Neural cell (in vitro differentiated cells): ENCODE measurements around the gene SMIM38. TPM values are rescaled to one million over a fixed set of nuclear protein-coding genes. Genes with fewer than 3 reads are reported as not detected.

Source experiments
- H2AFZ ChIP-seq: fragments of 200-600, 300-800 bp; sonication (generic), shearing (Covaris generic); 2 replicates; pipeline ENCODE4 v1.6.0; 2014; ENCODE audit warnings: low read depth, mild to moderate bottlenecking, antibody characterized with exemption, low read length, moderate library complexity
- H3F3A ChIP-seq: fragments of 200-600 bp; shearing (Covaris generic); 2 replicates; pipeline ENCODE4 v1.6.1; 2016; ENCODE audit warnings: mild to moderate bottlenecking, moderate library complexity, mixed read lengths, antibody characterized with exemption, low read length; ENCODE audit not compliant: insufficient read depth, poor library complexity, severe bottlenecking
- H3K27ac ChIP-seq: fragments of 200-600, 300-800 bp; sonication (generic), shearing (Covaris generic); 2 replicates; pipeline ENCODE4 v1.5.1; 2014; ENCODE audit warnings: mild to moderate bottlenecking, low read length, moderate library complexity
- H3K27me3 ChIP-seq: fragments of 300-800, 200-600 bp; sonication (generic), shearing (Covaris generic); 2 replicates; pipeline ENCODE4 v1.6.0; 2014; ENCODE audit warnings: mild to moderate bottlenecking, low read depth, low read length, moderate library complexity; ENCODE audit not compliant: insufficient read depth
- H3K36me3 ChIP-seq: fragments of 300-800, 200-600 bp; sonication (generic), shearing (Covaris generic); 2 replicates; pipeline ENCODE4 v1.5.1; 2014; ENCODE audit warnings: mild to moderate bottlenecking, antibody characterized with exemption, low read length, moderate library complexity; ENCODE audit not compliant: insufficient read depth
- H3K4me2 ChIP-seq: fragments of 300-800, 200-600 bp; sonication (generic), shearing (Covaris generic); 2 replicates; pipeline ENCODE4 v1.6.0; 2014; ENCODE audit warnings: mild to moderate bottlenecking, low read length
- H3K4me3 ChIP-seq: fragments of 300-800, 200-600 bp; sonication (generic), shearing (Covaris generic); 2 replicates; pipeline ENCODE4 v1.5.1; 2014; ENCODE audit warnings: mild to moderate bottlenecking, low read length, moderate library complexity
- H3K79me2 ChIP-seq: fragments of 200-600 bp; shearing (Covaris generic); replicated peaks from 2 replicates; pipeline ENCODE4 v1.6.0; 2014; ENCODE audit warnings: mild to moderate bottlenecking, low read length, moderate library complexity; ENCODE audit not compliant: insufficient read depth
- H3K9ac ChIP-seq: fragments of 300-800, 200-600 bp; sonication (generic), shearing (Covaris generic); 2 replicates; pipeline ENCODE4 v1.6.1; 2016; ENCODE audit warnings: mild to moderate bottlenecking, low read length, mixed read lengths
- H3K9me2 ChIP-seq: fragments of 200-600 bp; shearing (Covaris generic); 2 replicates; pipeline ENCODE4 v1.6.1; 2016; ENCODE audit warnings: mild to moderate bottlenecking, low read length, mixed read lengths; ENCODE audit not compliant: insufficient read depth
- H3K9me3 ChIP-seq: fragments of 200-600, 300-800 bp; sonication (generic), shearing (Covaris generic); 2 replicates; pipeline ENCODE4 v1.6.1; 2016; ENCODE audit warnings: mild to moderate bottlenecking, mixed run types, low read length, moderate library complexity, mixed read lengths
- H4K20me1 ChIP-seq: fragments of 200-600 bp; shearing (Covaris generic); 2 replicates; pipeline ENCODE4 v1.6.1; 2016; ENCODE audit warnings: mild to moderate bottlenecking, mixed run types; ENCODE audit not compliant: insufficient read depth
- EP300 ChIP-seq: fragments of 450-650 bp; conservative IDR thresholded peaks from 2 replicates; pipeline ENCODE4 v1.6.1; 2014; ENCODE audit warnings: antibody characterized with exemption, mild to moderate bottlenecking, moderate library complexity; ENCODE audit not compliant: poor library complexity, severe bottlenecking
- EZH2 ChIP-seq: fragments of 200-600, 300-800 bp; shearing (Covaris generic), sonication (generic); IDR thresholded peaks from 2 replicates; pipeline ENCODE4 v1.6.1; 2014; ENCODE audit warnings: antibody characterized with exemption, low read length, borderline replicate concordance, mild to moderate bottlenecking; ENCODE audit not compliant: insufficient read depth, poor library complexity, severe bottlenecking
- MXI1 ChIP-seq: fragments of 450-650 bp; conservative IDR thresholded peaks from 2 replicates; pipeline ENCODE4 v1.6.1; 2014; ENCODE audit warnings: antibody characterized with exemption, mild to moderate bottlenecking; ENCODE audit not compliant: poor library complexity, severe bottlenecking
- POLR2AphosphoS5 ChIP-seq: IDR thresholded peaks from 2 replicates; pipeline ENCODE4 v1.6.1; 2012
- RAD21 ChIP-seq: fragments of 450-650 bp; conservative IDR thresholded peaks from 2 replicates; pipeline ENCODE4 v1.6.1; 2014; ENCODE audit warnings: antibody characterized with exemption, mild to moderate bottlenecking, moderate library complexity
- SMC3 ChIP-seq: fragments of 450-650 bp; conservative IDR thresholded peaks from 2 replicates; pipeline ENCODE4 v1.6.1; 2014; ENCODE audit warnings: antibody characterized with exemption, mild to moderate bottlenecking, moderate library complexity; ENCODE audit not compliant: poor library complexity
- TAF1 ChIP-seq: IDR thresholded peaks from 2 replicates; pipeline ENCODE4 v1.6.1; 2012; ENCODE audit warnings: low read depth
- polyA plus RNA-seq: library from polyadenylated mRNA; depleted of rRNA; stranded (reverse); fragments of >200 nt; gene quantifications from 2 replicates; pipeline ENCODE4 v1.2.3, GENCODE V29; 2014
- TF ChIP-seq, protein P1 (sequence below): fragments of 450-650 bp; IDR thresholded peaks from 2 replicates; pipeline ENCODE4 v1.5.1; 2014; ENCODE audit warnings: antibody characterized with exemption, mild to moderate bottlenecking, moderate library complexity; ENCODE audit not compliant: poor library complexity, severe bottlenecking
- TF ChIP-seq, protein P2 (sequence below): IDR thresholded peaks from 2 replicates; pipeline ENCODE4 v1.6.1; 2012; ENCODE audit warnings: borderline replicate concordance

The SMIM38 gene
- polyA plus RNA-seq, 1 donor from 2014 or later = 1.9 TPM

DNA sequence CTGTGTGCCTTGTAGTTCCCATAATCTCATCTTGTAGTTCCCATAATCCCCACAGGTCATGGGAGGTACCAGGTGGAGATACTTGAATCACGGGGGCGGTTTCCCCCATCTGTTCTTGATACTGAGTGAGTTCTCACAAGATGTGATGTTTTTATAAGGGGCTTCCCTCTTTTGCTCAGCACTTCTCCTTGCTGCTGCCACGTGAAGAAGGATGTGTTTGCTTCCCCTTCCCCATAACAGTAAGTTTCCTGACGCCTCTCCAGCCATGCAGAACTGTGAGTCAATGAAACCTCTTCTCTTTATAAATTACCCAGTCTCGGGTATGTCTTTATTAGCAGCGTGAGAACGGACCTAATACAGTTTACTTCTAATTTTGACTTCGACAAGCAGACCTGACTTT, 14.0 kb upstream of the SMIM38 start:
- TF ChIP-seq SMC3 = no peak
- TF ChIP-seq POLR2AphosphoS5 = no peak
- no peak for TF ChIP-seq RAD21
- TF ChIP-seq, protein P1, sequence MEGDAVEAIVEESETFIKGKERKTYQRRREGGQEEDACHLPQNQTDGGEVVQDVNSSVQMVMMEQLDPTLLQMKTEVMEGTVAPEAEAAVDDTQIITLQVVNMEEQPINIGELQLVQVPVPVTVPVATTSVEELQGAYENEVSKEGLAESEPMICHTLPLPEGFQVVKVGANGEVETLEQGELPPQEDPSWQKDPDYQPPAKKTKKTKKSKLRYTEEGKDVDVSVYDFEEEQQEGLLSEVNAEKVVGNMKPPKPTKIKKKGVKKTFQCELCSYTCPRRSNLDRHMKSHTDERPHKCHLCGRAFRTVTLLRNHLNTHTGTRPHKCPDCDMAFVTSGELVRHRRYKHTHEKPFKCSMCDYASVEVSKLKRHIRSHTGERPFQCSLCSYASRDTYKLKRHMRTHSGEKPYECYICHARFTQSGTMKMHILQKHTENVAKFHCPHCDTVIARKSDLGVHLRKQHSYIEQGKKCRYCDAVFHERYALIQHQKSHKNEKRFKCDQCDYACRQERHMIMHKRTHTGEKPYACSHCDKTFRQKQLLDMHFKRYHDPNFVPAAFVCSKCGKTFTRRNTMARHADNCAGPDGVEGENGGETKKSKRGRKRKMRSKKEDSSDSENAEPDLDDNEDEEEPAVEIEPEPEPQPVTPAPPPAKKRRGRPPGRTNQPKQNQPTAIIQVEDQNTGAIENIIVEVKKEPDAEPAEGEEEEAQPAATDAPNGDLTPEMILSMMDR = no peak
- TF ChIP-seq MXI1 = no peak
- TF ChIP-seq, protein P2, sequence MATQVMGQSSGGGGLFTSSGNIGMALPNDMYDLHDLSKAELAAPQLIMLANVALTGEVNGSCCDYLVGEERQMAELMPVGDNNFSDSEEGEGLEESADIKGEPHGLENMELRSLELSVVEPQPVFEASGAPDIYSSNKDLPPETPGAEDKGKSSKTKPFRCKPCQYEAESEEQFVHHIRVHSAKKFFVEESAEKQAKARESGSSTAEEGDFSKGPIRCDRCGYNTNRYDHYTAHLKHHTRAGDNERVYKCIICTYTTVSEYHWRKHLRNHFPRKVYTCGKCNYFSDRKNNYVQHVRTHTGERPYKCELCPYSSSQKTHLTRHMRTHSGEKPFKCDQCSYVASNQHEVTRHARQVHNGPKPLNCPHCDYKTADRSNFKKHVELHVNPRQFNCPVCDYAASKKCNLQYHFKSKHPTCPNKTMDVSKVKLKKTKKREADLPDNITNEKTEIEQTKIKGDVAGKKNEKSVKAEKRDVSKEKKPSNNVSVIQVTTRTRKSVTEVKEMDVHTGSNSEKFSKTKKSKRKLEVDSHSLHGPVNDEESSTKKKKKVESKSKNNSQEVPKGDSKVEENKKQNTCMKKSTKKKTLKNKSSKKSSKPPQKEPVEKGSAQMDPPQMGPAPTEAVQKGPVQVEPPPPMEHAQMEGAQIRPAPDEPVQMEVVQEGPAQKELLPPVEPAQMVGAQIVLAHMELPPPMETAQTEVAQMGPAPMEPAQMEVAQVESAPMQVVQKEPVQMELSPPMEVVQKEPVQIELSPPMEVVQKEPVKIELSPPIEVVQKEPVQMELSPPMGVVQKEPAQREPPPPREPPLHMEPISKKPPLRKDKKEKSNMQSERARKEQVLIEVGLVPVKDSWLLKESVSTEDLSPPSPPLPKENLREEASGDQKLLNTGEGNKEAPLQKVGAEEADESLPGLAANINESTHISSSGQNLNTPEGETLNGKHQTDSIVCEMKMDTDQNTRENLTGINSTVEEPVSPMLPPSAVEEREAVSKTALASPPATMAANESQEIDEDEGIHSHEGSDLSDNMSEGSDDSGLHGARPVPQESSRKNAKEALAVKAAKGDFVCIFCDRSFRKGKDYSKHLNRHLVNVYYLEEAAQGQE = no peak
- TF ChIP-seq TAF1 = no peak
- TF ChIP-seq EZH2 = no peak
- TF ChIP-seq EP300 = no peak

DNA sequence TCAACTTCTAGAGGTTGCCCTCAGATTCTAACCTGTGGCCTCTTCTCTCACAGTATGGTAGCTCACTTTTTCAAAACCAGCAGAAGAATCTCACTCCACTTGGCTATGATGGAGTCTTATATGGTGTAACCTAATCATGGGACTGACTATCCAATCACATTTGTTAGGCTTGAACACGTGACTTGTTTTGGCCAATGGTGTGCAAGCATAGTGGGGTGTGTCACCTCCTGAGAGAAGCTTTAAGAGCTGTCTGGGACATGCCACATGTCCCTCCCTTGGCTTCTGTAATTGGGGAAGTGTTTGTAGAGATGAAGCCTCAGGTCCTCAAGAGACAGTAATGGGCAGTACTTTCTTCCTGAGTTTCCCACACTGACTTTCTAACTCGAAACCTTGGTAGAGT, 12.8 kb upstream of the SMIM38 start:
- Histone ChIP-seq H3K9ac (no peak overlapping the region), H3K4me2 (no peak overlapping the region), H3K9me2 (no peaks in the 10 kb centered on the region), H4K20me1 (no peaks in the 10 kb centered on the region), H3F3A (no peaks in the 10 kb centered on the region), H2AFZ (no peak overlapping the region), H3K36me3 (no peaks in the 10 kb centered on the region), H3K9me3 (no peaks in the 10 kb centered on the region), H3K27ac (no peak overlapping the region), H3K79me2 (no peaks in the 10 kb centered on the region), H3K4me3 (no peak overlapping the region), H3K27me3 (no peaks in the 10 kb centered on the region)
- TF ChIP-seq TAF1 (no peak), POLR2AphosphoS5 (no peak), EP300 (no peak), RAD21 (no peak), EZH2 (no peak), SMC3 (no peak), MXI1 (no peak)
- TF ChIP-seq, protein P1 = no peak
- TF ChIP-seq, protein P2 = no peak

More for the DNA sequence above, 14.0 kb upstream of the SMIM38 start:
- Histone ChIP-seq H3F3A (no peaks in the 10 kb centered on the region), H3K27ac (no peak overlapping the region), H3K36me3 (no peaks in the 10 kb centered on the region), H3K9me2 (no peaks in the 10 kb centered on the region), H3K27me3 (no peaks in the 10 kb centered on the region), H3K4me2 (no peak overlapping the region), H3K4me3 (no peak overlapping the region), H2AFZ (no peak overlapping the region), H3K9me3 (no peaks in the 10 kb centered on the region), H3K79me2 (no peaks in the 10 kb centered on the region), H3K9ac (no peak overlapping the region), H4K20me1 (no peaks in the 10 kb centered on the region)
